Activated naive CD8-positive, alpha-beta T cell treated with anti-CD3 and anti-CD28 coated beads, Interleukin-2, amount 50 U/mL, for 24 hours (primary cell): ENCODE measurements around the gene NFATC3.

Experiments used
- ATAC-seq: fragments of 150-1000 bp; cut with Tn5 transposase; one replicate; pipeline ENCODE4 v1.10.0; 2021
- DNase-seq: peaks from one replicate; pipeline ENCODE4 v3.0.0; 2021
- H3K27ac Mint-ChIP-seq: one replicate; pipeline ENCODE4 v1.8.0; 2021; ENCODE audit warnings: mild to moderate bottlenecking, mixed read lengths
- H3K27me3 Mint-ChIP-seq: one replicate; pipeline ENCODE4 v1.8.0; 2021; ENCODE audit warnings: mixed read lengths
- H3K36me3 Mint-ChIP-seq: one replicate; pipeline ENCODE4 v1.8.0; 2021; ENCODE audit warnings: low read depth, mixed read lengths
- H3K4me1 Mint-ChIP-seq: one replicate; pipeline ENCODE4 v1.8.0; 2021; ENCODE audit warnings: mixed read lengths
- H3K4me3 Mint-ChIP-seq: one replicate; pipeline ENCODE4 v1.8.0; 2021; ENCODE audit warnings: mild to moderate bottlenecking, moderate library complexity, mixed read lengths
- H3K9me3 Mint-ChIP-seq: one replicate; pipeline ENCODE4 v1.8.0; 2021; ENCODE audit warnings: mixed read lengths

Gene NFATC3

GRCh38 chr16:68252383-68252782 lies 167.2 kb downstream of the NFATC3 start:
- H3K27me3 Mint-ChIP-seq: no peaks in the 10 kb centered on the region
- no peaks in the 10 kb centered on the region for H3K9me3 Mint-ChIP-seq
- peaks cover 8% of the 10 kb centered on the region for H3K36me3 Mint-ChIP-seq
- DNase-seq (no peak), ATAC-seq (no peak)
- H3K4me3 Mint-ChIP-seq: no peak overlapping the region
- H3K27ac Mint-ChIP-seq: no peak overlapping the region
- peaks cover 3% of the 10 kb centered on the region for H3K4me1 Mint-ChIP-seq

DNA sequence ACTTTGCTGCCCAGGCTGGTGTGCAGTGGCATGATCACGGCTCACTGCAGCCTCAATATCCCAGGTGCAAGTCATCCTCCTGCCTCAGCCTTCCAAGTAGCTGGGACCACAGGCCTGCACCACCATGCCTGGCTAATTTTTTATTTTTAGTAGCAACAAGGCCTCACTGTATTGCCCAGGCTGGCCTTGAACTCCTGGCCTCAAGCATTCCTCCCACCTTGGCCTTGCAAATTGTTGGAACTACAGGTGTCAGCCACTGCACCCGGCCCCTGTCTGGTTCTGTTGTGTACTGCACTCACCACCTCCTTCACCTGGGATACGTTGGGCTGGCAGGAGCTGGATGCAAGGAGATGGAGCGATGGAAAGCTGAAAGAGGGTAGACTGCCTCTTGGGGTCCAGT lies 168.6 kb downstream of the NFATC3 start:
- H3K27ac Mint-ChIP-seq: no peak overlapping the region
- peaks cover 7% of the 10 kb centered on the region for H3K4me1 Mint-ChIP-seq
- H3K36me3 Mint-ChIP-seq: peaks cover 10% of the 10 kb centered on the region
- ATAC-seq: no peak
- no peaks in the 10 kb centered on the region for H3K27me3 Mint-ChIP-seq
- H3K4me3 Mint-ChIP-seq: no peak overlapping the region
- no peaks in the 10 kb centered on the region for H3K9me3 Mint-ChIP-seq
- no peak for DNase-seq

- peaks cover 7% of the 10 kb centered on the region for H3K4me1 Mint-ChIP-seq
- ATAC-seq (no peak), DNase-seq (no peak)
- H3K36me3 Mint-ChIP-seq: peaks cover 9% of the 10 kb centered on the region
- no peak overlapping the region for H3K27ac Mint-ChIP-seq
- H3K9me3 Mint-ChIP-seq: no peaks in the 10 kb centered on the region
- H3K4me3 Mint-ChIP-seq: no peak overlapping the region
- H3K27me3 Mint-ChIP-seq: no peaks in the 10 kb centered on the region
These were observed 170.5 kb downstream of the NFATC3 start for GRCh38 chr16:68255712-68256111.

GRCh38 chr16:68257251-68257905 lies 172.2 kb downstream of the NFATC3 start:
- DNase-seq (no peak), ATAC-seq (no peak)
- Mint-ChIP-seq H3K27ac (no peak overlapping the region), H3K36me3 (peaks cover 3% of the 10 kb centered on the region), H3K4me1 (peaks cover 11% of the 10 kb centered on the region), H3K9me3 (no peaks in the 10 kb centered on the region), H3K27me3 (no peaks in the 10 kb centered on the region), H3K4me3 (no peak overlapping the region)

DNA sequence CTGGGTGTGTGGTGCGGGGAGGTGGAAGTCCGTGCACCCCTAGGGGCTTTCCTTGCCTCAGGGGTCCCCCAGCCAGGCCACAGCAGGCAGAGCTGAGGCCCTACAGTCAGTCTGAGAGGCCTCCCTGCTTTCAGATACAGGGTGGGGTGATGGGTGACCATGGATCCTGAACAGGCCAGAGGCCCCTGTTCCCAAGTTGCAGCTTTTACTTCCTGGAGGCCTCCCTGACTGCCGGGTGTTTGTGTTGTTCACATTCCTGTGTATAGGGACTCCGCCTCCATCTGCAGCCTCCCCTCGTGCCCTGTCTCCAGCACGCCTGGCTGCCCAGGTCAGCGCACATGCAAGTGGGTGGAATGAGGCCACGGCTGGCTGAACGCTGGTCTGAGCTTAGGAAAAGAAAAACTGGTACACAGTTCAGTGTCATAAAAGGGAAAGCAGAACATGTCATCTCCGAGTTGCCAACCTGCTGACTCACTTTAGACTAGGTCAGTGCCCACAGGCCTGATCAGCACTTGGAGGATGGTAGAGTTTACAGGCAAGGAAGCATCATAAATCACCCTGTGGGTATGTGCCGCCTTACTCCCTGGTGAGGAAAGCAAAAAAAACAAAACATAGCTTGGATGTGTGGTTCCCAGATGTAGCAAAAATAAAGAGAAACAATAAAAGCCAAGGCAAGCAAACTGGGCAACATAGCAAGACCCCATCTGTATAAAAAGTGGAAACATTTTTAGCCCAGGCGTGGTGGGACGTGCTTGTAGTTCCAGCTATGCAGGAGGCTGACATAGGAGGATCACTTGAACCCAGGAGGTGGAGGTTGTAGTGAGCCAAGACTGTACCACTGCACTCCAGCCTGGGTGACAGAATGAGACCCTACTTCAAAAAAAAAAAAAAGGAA lies 173.0 kb downstream of the NFATC3 start:
- Mint-ChIP-seq H3K27ac (peak overlapping the region; percentile 34), H3K36me3 (peaks cover 3% of the 10 kb centered on the region), H3K9me3 (no peaks in the 10 kb centered on the region), H3K4me3 (no peak overlapping the region), H3K4me1 (peaks cover 12% of the 10 kb centered on the region), H3K27me3 (no peaks in the 10 kb centered on the region)
- ATAC-seq (no peak), DNase-seq (no peak)

- peaks cover 3% of the 10 kb centered on the region for H3K36me3 Mint-ChIP-seq
- no peak for DNase-seq
- H3K27me3 Mint-ChIP-seq: no peaks in the 10 kb centered on the region
- no peak overlapping the region for H3K27ac Mint-ChIP-seq
- no peak overlapping the region for H3K4me3 Mint-ChIP-seq
- ATAC-seq: no peak
- H3K4me1 Mint-ChIP-seq: peaks cover 21% of the 10 kb centered on the region
- H3K9me3 Mint-ChIP-seq: no peaks in the 10 kb centered on the region
These were observed 174.0 kb downstream of the NFATC3 start for GRCh38 chr16:68259007-68259825.

GRCh38 chr16:68263559-68264127 lies 178.5 kb downstream of the NFATC3 start:
- H3K4me3 Mint-ChIP-seq: peak overlapping the region; percentile 98
- ATAC-seq (no peak), DNase-seq (no peak)
- H3K36me3 Mint-ChIP-seq: peaks cover 18% of the 10 kb centered on the region
- no peaks in the 10 kb centered on the region for H3K27me3 Mint-ChIP-seq
- peak overlapping the region; percentile 95 for H3K27ac Mint-ChIP-seq
- H3K9me3 Mint-ChIP-seq: no peaks in the 10 kb centered on the region
- H3K4me1 Mint-ChIP-seq: peaks cover 46% of the 10 kb centered on the region

- peak; percentile 89 for DNase-seq
- no peaks in the 10 kb centered on the region for H3K9me3 Mint-ChIP-seq
- peak within 1 kb of the TSS; percentile 97 for H3K27ac Mint-ChIP-seq
- H3K4me3 Mint-ChIP-seq: peak within 1 kb of the TSS; percentile 98
- H3K4me1 Mint-ChIP-seq: peaks cover 53% of the 10 kb centered on the region
- peaks cover 22% of the 10 kb centered on the region for H3K36me3 Mint-ChIP-seq
- H3K27me3 Mint-ChIP-seq: no peaks in the 10 kb centered on the region
- ATAC-seq: peak; percentile 71
These were observed 179.2 kb downstream of the NFATC3 start, which contains the start of gene SLC7A6 for GRCh38 chr16:68264128-68265077. Gene SLC7A6, plus strand, starts transcription at chr16:68264526. Its CDS starts 10,201 bp downstream, at chr16:68274727.

DNA sequence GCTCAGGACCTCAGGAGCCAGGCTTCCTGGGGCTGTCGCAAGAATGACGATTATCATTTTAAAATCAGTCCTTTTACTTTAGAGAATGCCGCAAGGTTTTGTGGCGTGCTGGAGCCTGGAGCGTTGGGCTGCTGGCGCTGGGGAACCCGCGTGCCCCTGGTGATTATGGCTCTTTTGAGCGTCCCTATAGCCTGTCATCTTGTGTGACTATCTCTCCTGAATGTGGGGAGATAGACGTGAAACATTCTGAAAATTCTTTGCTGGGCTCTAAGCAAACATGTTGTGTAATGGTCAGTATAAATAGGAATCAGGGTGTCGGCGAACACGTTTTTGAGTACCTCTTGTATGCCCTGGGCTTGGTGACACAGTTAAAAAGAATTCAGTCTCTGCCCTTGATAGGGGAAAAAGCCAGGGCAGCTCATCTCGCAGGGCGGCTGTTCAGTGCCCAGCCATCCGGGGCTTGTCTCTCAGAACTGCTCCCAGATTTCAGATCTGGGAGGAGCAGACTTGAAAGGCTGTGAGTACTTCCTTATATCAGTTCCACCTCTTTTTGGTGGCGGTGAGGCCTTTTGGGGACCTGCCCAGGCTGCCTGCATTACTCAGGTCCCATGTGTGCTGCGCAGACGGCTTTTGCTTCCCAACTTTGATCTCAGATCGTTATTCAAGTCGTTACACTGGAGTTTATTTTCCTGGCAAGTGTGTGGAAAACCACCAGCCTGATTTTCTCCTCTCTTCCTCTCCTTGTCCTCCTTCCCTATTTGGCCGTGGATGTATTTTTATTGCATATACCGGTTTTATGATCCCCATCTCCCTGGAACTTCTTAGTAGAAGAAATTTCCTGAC lies 180.1 kb downstream of the NFATC3 start:
- DNase-seq (peak; percentile 59), ATAC-seq (peak; percentile 55)
- peak overlapping the region; percentile 98 for H3K4me3 Mint-ChIP-seq
- H3K9me3 Mint-ChIP-seq: no peaks in the 10 kb centered on the region
- H3K27me3 Mint-ChIP-seq: no peaks in the 10 kb centered on the region
- peak overlapping the region; percentile 97 for H3K27ac Mint-ChIP-seq
- peaks cover 62% of the 10 kb centered on the region for H3K4me1 Mint-ChIP-seq
- H3K36me3 Mint-ChIP-seq: peaks cover 25% of the 10 kb centered on the region

DNA sequence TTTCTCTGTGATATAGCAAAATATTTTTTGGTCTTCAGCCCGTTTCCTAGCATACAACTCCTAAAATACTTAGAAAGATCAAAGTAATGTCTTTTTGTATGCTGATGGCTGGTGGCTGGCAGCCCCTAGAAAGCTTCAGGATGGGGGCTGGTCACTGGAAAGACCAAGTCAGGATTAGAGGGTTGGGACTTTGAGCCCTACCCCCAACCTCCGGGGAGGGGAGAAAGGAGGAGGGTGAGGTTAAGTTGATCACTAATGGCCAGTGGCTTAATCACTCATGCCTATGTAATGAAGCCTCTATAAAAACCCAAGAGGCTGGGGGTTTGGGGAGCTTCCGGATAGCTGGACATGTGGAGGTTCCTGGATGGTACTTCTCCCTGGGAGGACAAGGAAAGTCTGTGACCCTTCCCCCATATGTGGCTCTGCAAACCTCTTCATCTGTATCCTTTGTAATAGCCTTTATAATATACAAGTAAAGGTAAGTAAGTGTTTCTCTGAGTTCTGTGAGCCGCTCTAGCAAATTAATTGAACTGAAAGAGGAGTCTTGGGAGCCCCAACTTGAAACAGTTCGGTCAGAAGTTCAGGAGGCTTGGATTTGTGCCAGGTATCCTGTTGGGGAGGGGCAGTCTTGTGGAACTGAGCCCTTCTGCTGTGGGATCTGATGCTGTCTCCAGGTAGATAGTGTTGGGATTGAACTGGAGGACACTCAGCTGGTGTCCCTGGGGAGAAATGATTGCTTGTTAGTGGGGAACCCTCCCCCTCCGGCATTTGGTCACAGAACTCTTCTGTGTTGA lies 182.6 kb downstream of the NFATC3 start:
- DNase-seq (no peak), ATAC-seq (no peak)
- H3K36me3 Mint-ChIP-seq: peaks cover 40% of the 10 kb centered on the region
- peak overlapping the region; percentile 84 for H3K27ac Mint-ChIP-seq
- no peaks in the 10 kb centered on the region for H3K27me3 Mint-ChIP-seq
- H3K4me3 Mint-ChIP-seq: peak overlapping the region; percentile 70
- peaks cover 80% of the 10 kb centered on the region for H3K4me1 Mint-ChIP-seq
- no peaks in the 10 kb centered on the region for H3K9me3 Mint-ChIP-seq

GRCh38 chr16:68269793-68270192 lies 184.6 kb downstream of the NFATC3 start:
- peaks cover 60% of the 10 kb centered on the region for H3K36me3 Mint-ChIP-seq
- no peaks in the 10 kb centered on the region for H3K27me3 Mint-ChIP-seq
- H3K27ac Mint-ChIP-seq: peak overlapping the region; percentile 88
- no peak for DNase-seq
- no peaks in the 10 kb centered on the region for H3K9me3 Mint-ChIP-seq
- H3K4me3 Mint-ChIP-seq: peak overlapping the region; percentile 51
- H3K4me1 Mint-ChIP-seq: peaks cover 90% of the 10 kb centered on the region
- ATAC-seq: peak; percentile 24

- Mint-ChIP-seq H3K27ac (peak overlapping the region; percentile 88), H3K27me3 (no peaks in the 10 kb centered on the region), H3K4me1 (peaks cover 92% of the 10 kb centered on the region), H3K9me3 (no peaks in the 10 kb centered on the region), H3K36me3 (peaks cover 59% of the 10 kb centered on the region), H3K4me3 (peak overlapping the region; percentile 25)
- ATAC-seq (peak; percentile 71), DNase-seq (no peak)
These were observed 185.2 kb downstream of the NFATC3 start for GRCh38 chr16:68270353-68270752.
